ENCODE results near the gene RAPGEF6. TPM values are rescaled to one million over a fixed set of nuclear protein-coding genes. Genes with fewer than 3 reads are reported as not detected.

Gene RAPGEF6
- total RNA-seq, 3 donors from 2014 or later (not counting 1 experiment from before 2014, with no cell fraction given), result 30.1 to 61.0 (median 42.1) TPM

DNA sequence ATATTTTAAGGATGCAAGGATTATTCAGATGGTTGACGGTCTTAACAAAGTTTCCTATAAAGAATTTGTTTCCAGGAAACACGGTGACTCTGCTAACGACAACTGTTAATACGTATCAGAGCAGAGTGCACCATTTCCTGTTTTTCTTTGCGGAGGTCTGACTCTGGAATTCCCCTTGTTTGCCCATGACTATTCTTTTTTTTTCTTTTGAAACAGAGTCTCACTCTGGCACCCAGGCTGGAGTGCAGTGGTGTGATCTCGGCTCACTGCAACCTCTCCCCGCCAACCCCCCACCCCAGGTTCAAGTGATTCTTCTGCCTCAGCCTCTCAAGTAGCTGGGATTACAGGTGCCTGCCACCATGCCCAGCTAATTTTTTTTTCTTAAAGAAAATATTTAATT lies 255.3 kb downstream of the RAPGEF6 start:
- TF ChIP-seq, protein P1, sequence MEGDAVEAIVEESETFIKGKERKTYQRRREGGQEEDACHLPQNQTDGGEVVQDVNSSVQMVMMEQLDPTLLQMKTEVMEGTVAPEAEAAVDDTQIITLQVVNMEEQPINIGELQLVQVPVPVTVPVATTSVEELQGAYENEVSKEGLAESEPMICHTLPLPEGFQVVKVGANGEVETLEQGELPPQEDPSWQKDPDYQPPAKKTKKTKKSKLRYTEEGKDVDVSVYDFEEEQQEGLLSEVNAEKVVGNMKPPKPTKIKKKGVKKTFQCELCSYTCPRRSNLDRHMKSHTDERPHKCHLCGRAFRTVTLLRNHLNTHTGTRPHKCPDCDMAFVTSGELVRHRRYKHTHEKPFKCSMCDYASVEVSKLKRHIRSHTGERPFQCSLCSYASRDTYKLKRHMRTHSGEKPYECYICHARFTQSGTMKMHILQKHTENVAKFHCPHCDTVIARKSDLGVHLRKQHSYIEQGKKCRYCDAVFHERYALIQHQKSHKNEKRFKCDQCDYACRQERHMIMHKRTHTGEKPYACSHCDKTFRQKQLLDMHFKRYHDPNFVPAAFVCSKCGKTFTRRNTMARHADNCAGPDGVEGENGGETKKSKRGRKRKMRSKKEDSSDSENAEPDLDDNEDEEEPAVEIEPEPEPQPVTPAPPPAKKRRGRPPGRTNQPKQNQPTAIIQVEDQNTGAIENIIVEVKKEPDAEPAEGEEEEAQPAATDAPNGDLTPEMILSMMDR (IDR thresholded peaks at IDR 0.05), result no peak
- peaks cover 54% of the 10 kb centered on the region for H3K4me1 ChIP-seq (ENCODE audit: control insufficient read depth, insufficient read depth, low read length)
- peak overlapping the region; percentile 99 for H3K27ac ChIP-seq (ENCODE audit: low read length)
- H3K27ac Mint-ChIP-seq, result peak overlapping the region; percentile 89 to 95
- 2% methylated on average over 7 of the region's 7 CpGs for WGBS (ENCODE audit: insufficient coverage)
- DNase-seq, result peak; percentile 61 to 93
- H3K36me3 ChIP-seq (ENCODE audit: control insufficient read depth, insufficient read depth, low read length), result peaks cover 2% of the 10 kb centered on the region
- intact Hi-C loops (cut with micrococcal nuclease), result loop anchor here (5.0 to 10.0 kb wide), 2 partner anchors 55 to 82 kb away; no protein-coding TSS in a partner anchor
- no peak overlapping the region for H3K4me3 ChIP-seq (ENCODE audit: low read length)
- H3K4me3 Mint-ChIP-seq, result peak overlapping the region; percentile 47
- H3K36me3 Mint-ChIP-seq, result no peaks in the 10 kb centered on the region
- no peaks in the 10 kb centered on the region for H3K9me3 Mint-ChIP-seq
- H3K27me3 ChIP-seq (ENCODE audit: control insufficient read depth, insufficient read depth, low read length), result no peaks in the 10 kb centered on the region
- ATAC-seq, result peak; percentile 66 to 87 (median 81)
- H3K27me3 Mint-ChIP-seq (ENCODE audit: low read depth in 2 of 2), result no peaks in the 10 kb centered on the region
- no peaks in the 10 kb centered on the region for H3K9me3 ChIP-seq (ENCODE audit: control insufficient read depth, insufficient read depth, low read length)
- H3K4me1 Mint-ChIP-seq, result peaks cover 75 to 79% of the 10 kb centered on the region in 2 donors

DNA sequence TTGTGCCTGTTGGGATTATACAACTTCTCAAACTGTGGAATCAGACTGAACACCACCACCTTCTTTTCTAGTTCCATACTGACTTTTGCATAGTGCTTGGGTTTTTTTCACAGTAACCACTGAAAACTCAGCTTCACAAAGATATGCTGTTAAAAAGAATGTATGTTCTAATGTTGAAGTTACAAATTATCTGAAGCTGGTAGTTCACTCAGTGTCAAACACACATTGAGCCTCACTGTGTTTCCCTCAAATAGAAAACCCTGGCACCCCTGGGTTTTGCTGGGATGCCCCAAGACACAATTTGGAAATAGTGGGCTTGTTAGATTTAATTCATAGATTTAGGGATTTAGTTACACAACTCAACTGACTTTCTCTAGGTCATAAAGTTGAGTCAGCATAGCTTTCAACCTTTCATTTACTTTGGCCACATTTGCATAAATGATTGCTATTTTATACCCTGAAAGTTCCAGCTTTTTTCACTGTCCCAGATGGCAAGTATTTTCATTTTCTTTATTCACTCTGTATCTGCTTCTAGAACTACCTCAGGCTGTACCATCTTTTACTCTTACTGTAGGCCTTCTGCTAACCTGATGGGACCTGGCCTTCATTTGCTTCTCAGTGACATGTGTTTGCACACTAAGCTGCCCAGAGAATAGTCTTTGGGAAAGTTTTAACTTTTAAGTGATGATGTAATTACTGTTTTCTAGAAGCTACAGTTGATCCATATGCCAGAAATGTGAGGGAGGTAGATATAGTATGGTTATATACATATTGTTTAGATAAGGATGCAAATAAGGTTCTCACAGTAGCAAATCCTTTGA lies 256.1 kb downstream of the RAPGEF6 start:
- H3K4me1 Mint-ChIP-seq, result peaks cover 69 to 76% of the 10 kb centered on the region in 2 donors
- no peaks in the 10 kb centered on the region for H3K9me3 Mint-ChIP-seq
- no peak overlapping the region for H3K4me3 ChIP-seq (ENCODE audit: low read length)
- H3K4me1 ChIP-seq (ENCODE audit: control insufficient read depth, insufficient read depth, low read length), result peaks cover 54% of the 10 kb centered on the region
- H3K27me3 ChIP-seq (ENCODE audit: control insufficient read depth, insufficient read depth, low read length), result no peaks in the 10 kb centered on the region
- TF ChIP-seq, protein P1 (IDR thresholded peaks at IDR 0.05), result no peak
- H3K27ac Mint-ChIP-seq, result peak overlapping the region; percentile 89 to 95
- peak overlapping the region; percentile 99 for H3K27ac ChIP-seq (ENCODE audit: low read length)
- intact Hi-C loops (cut with micrococcal nuclease), result loop anchor here (10.0 kb wide), 1 partner anchor 54 kb away; no protein-coding TSS in a partner anchor
- no peaks in the 10 kb centered on the region for H3K36me3 Mint-ChIP-seq
- ATAC-seq (peak in 2 of 3 donors; percentile 10 to 17), DNase-seq (peak in 1 of 2 donors; percentile 77)
- H3K27me3 Mint-ChIP-seq (ENCODE audit: low read depth in 2 of 2), result no peaks in the 10 kb centered on the region
- no peaks in the 10 kb centered on the region for H3K9me3 ChIP-seq (ENCODE audit: control insufficient read depth, insufficient read depth, low read length)
- peak overlapping the region; percentile 47 for H3K4me3 Mint-ChIP-seq
- peaks cover 2% of the 10 kb centered on the region for H3K36me3 ChIP-seq (ENCODE audit: control insufficient read depth, insufficient read depth, low read length)

DNA sequence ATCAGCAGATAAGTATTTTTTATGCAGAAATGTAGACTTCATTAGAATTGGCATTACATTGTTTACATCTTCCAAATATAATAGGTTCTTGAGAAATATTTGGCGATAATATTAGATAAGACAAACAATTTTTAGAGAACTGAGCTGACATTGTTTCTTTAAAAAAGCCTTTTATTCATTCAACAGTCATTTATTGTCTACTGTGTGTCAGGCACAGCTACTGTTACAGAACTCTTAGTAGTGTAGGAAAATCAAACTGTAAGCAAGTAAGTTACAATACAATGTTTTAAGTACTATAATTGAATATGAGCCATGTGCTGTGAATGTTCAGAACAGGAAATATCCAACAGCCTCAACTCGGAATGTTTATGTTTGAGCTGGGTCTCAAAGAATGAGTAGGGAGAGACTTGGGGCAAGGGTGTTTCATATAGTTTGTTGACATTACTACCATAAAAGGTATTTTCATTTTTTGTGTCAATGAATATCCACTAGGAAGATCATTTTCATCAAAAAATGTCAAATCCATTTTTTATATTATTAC lies 257.2 kb downstream of the RAPGEF6 start:
- Histone ChIP-seq H3K4me3 (ENCODE audit: low read length) (no peak overlapping the region), H3K9me3 (ENCODE audit: control insufficient read depth, insufficient read depth, low read length) (no peaks in the 10 kb centered on the region), H3K27me3 (ENCODE audit: control insufficient read depth, insufficient read depth, low read length) (no peaks in the 10 kb centered on the region), H3K27ac (ENCODE audit: low read length) (peak overlapping the region; percentile 99), H3K4me1 (ENCODE audit: control insufficient read depth, insufficient read depth, low read length) (peaks cover 55% of the 10 kb centered on the region), H3K36me3 (ENCODE audit: control insufficient read depth, insufficient read depth, low read length) (peaks cover 2% of the 10 kb centered on the region)
- H3K9me3 Mint-ChIP-seq, result no peaks in the 10 kb centered on the region
- peaks cover 69 to 77% of the 10 kb centered on the region in 2 donors for H3K4me1 Mint-ChIP-seq
- TF ChIP-seq, protein P1 (IDR thresholded peaks at IDR 0.05), result no peak
- H3K27me3 Mint-ChIP-seq (ENCODE audit: low read depth in 2 of 2), result no peaks in the 10 kb centered on the region
- ATAC-seq, result no peak
- intact Hi-C loops (cut with micrococcal nuclease), result loop anchor here (10.0 kb wide), 1 partner anchor 53 kb away; no protein-coding TSS in a partner anchor
- no peaks in the 10 kb centered on the region for H3K36me3 Mint-ChIP-seq
- WGBS (ENCODE audit: insufficient coverage), result 83% methylated on average over 1 of the region's 2 CpGs
- no peak overlapping the region for H3K4me3 Mint-ChIP-seq
- no peak for DNase-seq
- peak overlapping the region; percentile 89 to 95 for H3K27ac Mint-ChIP-seq
